Measurements from ENCODE around the gene TMED8.

The TMED8 gene

GRCh38 chr14:77296155-77296554, 80.7 kb downstream of the TMED8 start:
- no peak overlapping the region for H3K27ac ChIP-seq
- no peak overlapping the region for H3K9ac ChIP-seq
- peaks cover 2% of the 10 kb centered on the region for H3K79me2 ChIP-seq
- no peak overlapping the region for H3K4me2 ChIP-seq (ENCODE audit: low read length)
- no peak overlapping the region for H3K4me3 ChIP-seq (ENCODE audit: low read depth, low read length)
- no peaks in the 10 kb centered on the region for H3K9me3 ChIP-seq (ENCODE audit: control insufficient read depth, low read length)
- no peaks in the 10 kb centered on the region for H3K4me1 ChIP-seq
- no peak overlapping the region for H2AFZ ChIP-seq
- H3K36me3 ChIP-seq (ENCODE audit: control insufficient read depth, insufficient read depth, low read length), result no peaks in the 10 kb centered on the region
- no peak for TF ChIP-seq CTCF (IDR thresholded peaks at IDR 0.05)
- no peaks in the 10 kb centered on the region for H3K27me3 ChIP-seq (ENCODE audit: control insufficient read depth, insufficient read depth, low read length)

GRCh38 chr14:77290705-77291104, 86.2 kb downstream of the TMED8 start:
- Histone ChIP-seq H2AFZ (no peak overlapping the region), H3K4me2 (ENCODE audit: low read length) (no peak overlapping the region), H3K4me3 (ENCODE audit: low read depth, low read length) (no peak overlapping the region), H3K4me1 (no peaks in the 10 kb centered on the region), H3K9ac (no peak overlapping the region), H3K27ac (no peak overlapping the region), H3K79me2 (no peaks in the 10 kb centered on the region), H3K27me3 (ENCODE audit: control insufficient read depth, insufficient read depth, low read length) (no peaks in the 10 kb centered on the region), H3K36me3 (ENCODE audit: control insufficient read depth, insufficient read depth, low read length) (no peaks in the 10 kb centered on the region), H3K9me3 (ENCODE audit: control insufficient read depth, low read length) (no peaks in the 10 kb centered on the region)
- TF ChIP-seq CTCF (IDR thresholded peaks at IDR 0.05), result no peak

- Histone ChIP-seq H3K4me2 (ENCODE audit: low read length) (no peak overlapping the region), H3K9ac (no peak overlapping the region), H3K9me3 (ENCODE audit: control insufficient read depth, low read length) (no peaks in the 10 kb centered on the region), H3K36me3 (ENCODE audit: control insufficient read depth, insufficient read depth, low read length) (no peaks in the 10 kb centered on the region), H2AFZ (no peak overlapping the region), H3K27ac (no peak overlapping the region), H3K27me3 (ENCODE audit: control insufficient read depth, insufficient read depth, low read length) (no peaks in the 10 kb centered on the region), H3K4me1 (no peaks in the 10 kb centered on the region), H3K4me3 (ENCODE audit: low read depth, low read length) (no peak overlapping the region), H3K79me2 (no peaks in the 10 kb centered on the region)
- no peak for TF ChIP-seq CTCF (IDR thresholded peaks at IDR 0.05)
Observed at GRCh38 chr14:77286576-77286975, 90.3 kb downstream of the TMED8 start.

Data from parathyroid adenoma (tissue), 2 donors.